Renal cortex interstitium (tissue), 11 donors: Measurements from ENCODE around the gene ZYX. TPM values are rescaled to one million over a fixed set of nuclear protein-coding genes. Genes with fewer than 3 reads are reported as not detected.
"Not testable (repeated sequence)": the region's sequence is repeated elsewhere in the genome, so short reads cannot be mapped to it uniquely, and the experiment has no call there.

Experiments
- DNase-seq, 11 donors: peaks; one replicate each; pipeline ENCODE4 v3.0.0-alpha.2; 2013; ENCODE audit warnings: low read depth in 9 of 11, low spot score in 4 of 11; ENCODE audit errors: extremely low read depth in 1 of 11
- polyA plus RNA-seq, 3 donors: library from polyadenylated mRNA; unstranded; fragments of 120-200 nt; gene quantifications; one replicate each; pipeline ENCODE4 v1.2.1, GENCODE V29; 2013; ENCODE audit not compliant: insufficient read length in 3 of 3

ZYX gene
- polyA plus RNA-seq, 3 donors, result 70.1 to 96.0 (median 92.8) TPM

DNA sequence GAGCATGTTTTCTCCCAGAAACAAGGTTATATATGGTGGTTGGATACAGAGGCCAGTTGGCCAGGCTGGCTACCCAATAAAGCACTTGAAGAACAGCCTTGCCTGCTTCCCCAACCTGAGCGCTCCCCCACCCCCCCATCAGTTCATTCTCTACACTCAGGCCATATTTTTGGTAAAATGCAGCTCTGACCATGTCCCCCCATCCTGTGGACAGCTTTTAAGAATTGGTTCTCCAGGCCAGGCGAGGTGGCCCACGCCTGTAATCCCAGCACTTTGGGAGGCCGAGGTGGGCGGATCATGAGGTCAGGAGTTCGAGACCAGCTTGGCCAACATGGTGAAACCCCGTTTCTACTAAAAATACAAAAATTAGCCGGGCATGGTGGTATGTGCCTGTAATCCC lies 11.3 kb downstream of the ZYX start:
- not testable (repeated sequence) for DNase-seq

DNA sequence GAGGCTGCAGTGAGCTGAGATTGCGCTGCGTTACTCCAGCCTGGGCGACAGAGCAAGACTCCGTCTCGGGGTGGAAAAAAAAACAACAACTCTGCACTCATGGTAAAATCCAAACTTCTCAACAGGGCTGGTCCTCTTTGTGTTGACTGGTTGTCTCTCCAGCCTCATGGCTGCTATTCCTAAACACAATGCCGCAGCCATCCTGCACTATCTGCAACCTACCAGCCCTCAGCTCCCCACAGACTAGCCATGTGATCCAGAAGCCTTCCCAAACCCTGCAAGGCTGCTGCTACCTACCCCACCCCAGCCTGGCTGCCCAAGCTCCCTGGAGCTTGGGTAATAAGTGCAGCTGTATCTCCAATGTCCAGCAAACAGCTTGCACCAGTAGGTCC lies 11.7 kb downstream of the ZYX start:
- no peak for DNase-seq

DNA sequence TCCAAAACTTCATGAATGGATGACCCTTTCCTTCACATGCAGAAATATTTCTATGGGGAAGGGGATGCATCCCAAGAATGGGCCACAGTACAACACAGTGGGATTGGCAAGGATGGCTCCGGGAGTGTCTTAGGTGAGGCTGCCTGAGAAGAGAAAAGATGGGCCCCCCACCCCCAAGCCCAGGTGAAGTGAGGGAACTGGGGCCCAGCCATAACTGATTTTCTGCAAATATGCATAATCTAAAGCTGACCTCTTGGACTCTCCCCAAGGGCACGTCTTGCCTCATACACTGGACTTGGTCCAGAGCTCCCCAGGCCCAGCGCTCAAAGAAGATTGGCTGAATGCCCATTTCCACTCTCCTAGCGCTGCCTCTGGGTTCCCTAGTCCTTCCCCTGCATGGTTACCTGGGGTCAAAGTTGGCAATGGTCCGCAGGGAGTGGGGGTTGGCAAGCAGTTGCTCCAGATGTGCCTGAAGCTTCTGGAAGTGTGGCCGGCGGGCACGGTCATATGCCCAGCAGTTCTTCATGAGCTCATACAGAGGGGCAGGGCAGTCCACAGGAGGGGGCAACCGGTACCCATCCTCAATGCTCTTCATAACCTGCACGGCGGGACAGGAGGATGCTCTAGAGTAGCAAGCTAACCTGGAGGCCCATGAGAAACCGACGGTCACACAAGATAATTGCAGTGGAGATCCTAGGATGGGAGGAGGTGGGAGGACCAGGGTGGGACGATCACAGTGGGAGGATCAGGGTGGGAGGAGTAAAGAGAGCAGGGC lies 12.3 kb downstream of the ZYX start:
- DNase-seq, result no peak

DNA sequence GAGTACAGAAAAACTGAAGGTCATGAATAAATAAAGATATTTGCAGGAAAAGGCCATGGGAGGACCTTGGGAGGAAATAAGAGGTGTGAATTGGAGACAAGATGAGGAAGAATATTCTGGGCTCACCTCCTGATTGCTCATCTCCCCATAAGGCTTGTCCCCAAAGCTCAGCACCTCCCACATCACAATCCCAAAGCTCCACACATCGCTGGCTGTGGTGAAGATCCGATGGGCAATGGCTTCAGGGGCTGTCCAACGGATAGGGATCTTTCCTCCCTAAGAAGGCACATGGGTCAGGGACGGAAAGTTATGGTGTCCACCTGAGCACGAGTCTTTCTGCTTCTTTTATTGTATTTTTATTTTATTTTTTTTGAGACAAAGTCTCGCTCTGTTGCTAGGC lies 12.9 kb downstream of the ZYX start:
- no peak for DNase-seq

DNA sequence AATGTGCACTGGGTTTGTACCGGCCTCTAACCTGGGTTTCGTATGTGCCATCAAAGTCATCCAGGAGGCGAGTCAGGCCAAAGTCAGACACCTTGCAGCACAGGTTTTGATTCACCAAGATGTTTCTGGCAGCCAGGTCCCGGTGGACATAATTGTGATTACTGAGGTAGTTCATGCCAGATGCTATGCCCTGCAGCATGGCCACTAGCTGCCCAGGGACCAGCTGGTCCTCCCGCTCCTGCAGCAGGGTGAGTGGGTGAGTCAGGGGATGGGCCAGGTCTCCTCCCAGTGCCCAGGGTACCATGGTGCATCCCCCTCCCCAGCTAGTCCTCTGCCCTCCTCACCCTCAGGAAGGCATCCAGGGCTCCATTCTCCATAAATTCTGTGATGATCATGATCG lies 13.6 kb downstream of the ZYX start:
- DNase-seq, result no peak

DNA sequence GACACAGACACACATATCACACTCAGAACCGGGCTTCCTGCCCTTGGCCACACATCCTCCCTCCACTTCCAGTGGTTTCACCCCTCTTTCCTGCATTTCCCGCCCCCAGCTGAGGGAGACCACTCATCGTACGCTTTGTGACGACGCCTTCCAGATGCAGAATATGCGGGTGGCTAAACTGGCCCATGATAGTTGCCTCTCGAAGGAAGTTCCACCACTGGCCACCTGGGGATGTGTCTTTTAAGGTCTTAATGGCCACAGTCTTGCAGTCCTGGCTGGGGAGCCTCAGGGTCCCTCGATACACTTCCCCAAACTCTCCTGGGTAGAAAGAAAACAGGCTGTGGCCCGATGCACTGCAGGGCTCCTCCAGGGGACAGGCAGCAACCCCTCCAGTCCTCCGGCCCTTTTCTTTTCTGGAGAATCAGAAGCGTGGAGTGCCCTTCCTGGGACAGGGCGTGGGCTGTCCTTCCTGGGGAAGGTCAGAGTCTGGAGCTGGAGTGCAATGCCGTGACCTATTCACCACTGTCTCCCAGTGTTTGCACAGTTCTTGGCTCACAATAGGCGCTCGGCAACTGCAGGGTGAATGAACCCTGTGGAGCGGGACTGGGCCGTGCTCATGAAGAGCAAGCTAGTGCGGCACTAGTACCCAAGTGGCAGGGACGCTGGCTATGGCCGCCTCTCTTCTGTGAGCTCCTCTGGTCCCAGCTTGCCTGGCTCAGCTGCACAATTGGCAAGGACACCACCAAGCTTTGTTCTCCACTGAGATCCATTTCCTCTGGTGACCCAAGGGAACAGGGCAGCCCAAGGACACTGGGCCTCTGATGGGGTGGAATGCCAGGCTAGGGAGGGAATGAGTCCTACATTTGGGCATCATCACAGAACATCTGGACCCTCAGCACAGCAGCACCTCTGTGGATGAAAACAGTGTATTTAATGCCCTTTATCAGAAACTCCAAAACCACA lies 14.3 kb downstream of the ZYX start:
- no peak for DNase-seq

DNA sequence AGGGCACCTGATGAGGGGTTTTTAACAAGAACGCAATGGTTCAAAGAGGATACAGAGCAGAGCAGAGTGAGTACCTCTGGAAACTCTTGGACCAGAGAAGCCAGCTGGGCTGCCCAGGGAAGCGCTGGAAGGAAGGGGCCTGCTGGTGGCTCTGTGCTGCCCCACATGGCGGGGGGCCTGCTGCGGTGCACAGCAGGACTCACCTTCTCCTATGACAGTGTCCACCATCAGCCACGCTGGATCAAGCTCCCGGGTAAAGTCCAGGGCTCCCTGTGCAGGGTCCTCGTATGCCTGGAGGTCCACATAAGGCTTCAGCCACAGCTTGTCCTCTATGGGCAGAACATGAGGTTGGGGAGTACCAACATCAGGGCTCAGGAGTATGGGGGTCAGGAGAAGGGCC lies 15.0 kb downstream of the ZYX start:
- DNase-seq, result no peak

DNA sequence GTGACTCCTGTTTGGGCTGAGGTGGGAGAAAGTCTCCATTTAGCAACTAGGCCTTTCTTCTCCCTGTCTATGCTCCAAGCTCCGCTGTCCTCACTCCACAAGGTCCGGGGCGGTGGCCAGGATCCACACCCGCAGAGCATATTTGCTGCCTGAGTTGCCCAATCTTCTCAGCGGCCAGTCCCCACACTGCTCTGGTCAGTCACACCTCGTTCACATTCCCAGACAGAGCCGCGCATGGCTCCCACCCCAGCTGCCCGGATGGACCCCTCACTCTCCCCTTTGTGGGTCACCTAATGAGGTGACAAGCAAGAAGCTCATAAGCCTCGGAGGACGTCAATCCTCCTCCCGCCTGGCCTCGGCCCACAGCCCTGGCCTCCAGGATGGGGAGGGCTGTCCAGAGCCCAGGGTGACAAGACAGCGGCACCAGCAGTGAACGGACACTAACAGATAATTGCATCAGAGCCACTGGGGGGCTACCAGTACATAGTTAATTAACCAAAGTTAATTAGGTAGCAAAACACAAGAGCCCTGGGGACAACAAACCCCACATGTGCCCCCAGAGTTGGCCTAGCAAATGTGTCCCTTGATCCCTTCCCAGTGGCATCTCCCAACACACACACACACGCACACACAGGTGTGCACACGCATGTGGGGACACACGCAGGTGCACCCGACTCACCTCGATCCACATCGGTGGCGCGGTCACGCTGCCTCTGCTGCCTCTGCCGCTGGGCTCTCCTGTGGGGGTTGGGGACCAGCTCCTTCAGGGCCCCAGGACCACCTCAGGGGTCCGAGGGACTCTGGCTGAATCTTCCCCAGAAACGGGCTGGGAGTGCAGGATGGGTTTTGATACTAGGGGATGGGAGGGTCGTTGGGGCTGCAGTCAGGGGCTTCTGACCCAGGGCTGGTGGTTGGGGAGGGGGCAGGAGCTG lies 15.7 kb downstream of the ZYX start:
- DNase-seq, result no peak

DNA sequence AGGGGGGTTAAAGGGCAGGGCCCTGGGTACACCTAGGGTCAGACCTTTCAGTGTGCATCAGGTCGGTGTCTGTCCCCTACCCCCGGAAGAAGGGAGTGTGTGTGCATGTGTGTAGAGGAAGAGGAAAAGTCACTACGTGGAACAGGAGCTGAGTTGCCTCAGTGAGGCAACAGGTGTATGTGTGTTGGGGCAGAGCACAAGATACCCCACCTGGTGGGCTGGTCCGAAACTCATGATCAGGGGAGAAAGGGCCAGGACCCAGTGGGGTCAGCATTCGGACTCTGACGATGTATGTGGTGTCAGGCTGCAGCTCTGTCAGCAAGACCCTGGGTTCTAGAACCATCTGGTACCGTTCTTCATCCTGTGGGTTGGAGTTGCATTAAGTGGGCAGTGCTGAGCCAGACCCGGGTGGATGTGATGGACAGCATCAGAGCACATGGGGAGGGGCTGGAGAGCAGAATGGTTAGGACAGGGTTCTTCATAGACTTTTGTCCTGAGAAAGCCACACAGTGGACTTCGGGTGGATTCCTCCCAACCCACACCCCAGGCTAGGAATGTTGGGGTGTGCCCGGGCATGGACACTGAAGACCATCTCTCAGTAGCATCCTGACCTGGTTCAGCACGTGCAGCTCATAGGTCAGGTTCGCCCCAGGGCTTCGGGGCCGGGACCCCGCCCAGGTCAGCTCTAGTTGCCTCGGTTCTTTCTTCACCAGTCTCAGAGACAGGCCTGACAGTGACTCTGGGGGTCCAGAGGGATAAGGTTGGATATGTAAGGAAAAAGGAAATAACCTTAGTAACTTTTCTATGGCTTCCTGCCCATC lies 16.8 kb downstream of the ZYX start:
- DNase-seq, result no peak

DNA sequence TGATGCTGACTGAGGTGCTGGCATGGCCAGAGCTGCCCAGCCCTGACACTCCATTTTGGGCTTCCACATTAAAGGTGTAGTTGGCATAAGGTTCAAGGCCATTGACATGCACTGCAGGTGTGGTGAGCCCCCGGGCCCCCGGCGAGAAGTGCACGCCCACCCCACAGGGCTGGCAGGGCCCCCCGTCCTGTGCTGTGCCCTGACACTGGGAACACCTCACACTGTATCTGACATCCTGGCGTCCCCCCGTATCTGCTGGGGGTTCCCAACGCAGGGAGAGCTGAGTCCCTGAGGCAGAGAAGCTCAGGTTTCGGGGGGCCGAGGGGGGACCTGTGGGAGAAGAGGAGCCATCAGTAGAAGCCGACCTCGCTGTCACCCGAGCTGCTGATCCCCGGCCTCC lies 17.5 kb downstream of the ZYX start:
- no peak for DNase-seq

DNA sequence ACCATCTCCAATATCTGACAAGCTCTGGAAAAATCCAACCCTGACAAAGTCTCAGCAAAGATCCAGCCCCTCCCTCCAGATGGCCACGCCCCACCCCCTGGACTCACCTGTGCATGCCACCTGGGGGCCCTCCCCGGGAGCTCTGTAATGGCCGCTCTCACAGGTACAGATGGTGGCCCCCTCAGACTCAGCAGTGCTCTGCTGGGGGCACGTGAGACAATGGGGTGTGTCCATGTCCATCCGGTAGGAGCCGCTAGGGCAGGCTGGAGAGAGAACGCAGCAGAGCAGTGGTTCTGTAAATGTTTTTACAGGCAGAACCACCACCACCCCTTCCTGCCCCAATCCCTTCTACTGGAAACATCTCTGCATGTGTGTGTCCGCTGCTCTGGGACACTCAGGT lies 18.0 kb downstream of the ZYX start:
- no peak for DNase-seq

DNA sequence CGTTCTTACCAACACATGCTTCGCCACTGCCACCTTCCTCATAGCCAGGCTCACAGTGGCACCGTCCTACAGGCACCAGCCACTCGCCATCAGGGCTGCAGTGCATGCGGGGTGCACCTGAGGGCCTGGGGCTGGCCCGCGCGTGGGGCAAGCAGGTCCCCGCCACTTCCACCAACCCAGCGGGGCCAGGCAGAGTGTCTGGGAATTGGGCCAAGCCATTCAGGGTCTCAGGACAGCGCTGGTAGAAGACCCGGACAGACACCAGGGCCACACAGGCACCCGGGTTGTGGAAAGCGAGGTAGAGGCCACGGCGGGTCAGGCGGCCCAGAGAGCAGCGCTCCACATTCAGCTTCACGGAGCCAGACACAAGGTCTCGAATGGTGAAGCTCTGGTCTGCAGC lies 18.5 kb downstream of the ZYX start:
- DNase-seq, result no peak

DNA sequence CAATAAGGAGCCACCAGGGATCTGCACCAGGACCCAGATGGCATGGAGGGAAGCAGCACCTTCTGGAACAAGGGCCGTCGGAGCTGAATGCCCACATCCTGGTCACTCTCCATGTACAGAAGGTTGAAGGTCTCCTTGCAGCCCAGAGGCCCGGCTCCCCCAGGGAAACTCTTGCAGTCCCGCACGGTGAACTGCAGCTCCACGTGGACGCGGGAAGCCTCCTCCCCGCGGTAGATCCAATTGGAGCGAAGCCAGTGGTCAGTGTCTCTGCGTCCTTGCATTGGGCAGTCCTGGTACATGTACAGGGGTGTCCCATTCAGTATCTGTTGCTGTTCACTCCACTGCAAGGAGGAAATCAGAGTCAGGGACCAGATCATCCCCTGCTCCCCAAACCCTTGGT lies 20.1 kb downstream of the ZYX start:
- DNase-seq, result no peak

DNA sequence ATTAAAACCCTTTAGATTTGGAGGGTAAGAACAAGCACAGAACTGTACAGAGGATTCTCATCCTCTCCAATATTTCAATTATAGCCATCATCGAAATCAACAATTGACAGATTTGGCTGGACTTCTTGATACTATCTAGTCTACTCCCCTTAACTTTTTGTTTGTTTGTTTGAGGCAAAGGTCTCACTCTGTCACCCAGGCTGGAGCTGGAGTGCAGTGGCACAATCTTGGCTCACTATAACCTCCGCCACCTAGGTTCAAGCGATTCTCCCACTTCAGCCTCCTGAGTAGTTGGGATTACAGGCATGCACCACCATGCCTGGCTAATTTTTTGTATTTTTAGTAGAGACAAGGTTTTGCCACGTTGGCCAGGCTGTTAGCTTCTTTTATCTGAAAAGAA lies 21.1 kb downstream of the ZYX start:
- DNase-seq, result not testable (repeated sequence)

DNA sequence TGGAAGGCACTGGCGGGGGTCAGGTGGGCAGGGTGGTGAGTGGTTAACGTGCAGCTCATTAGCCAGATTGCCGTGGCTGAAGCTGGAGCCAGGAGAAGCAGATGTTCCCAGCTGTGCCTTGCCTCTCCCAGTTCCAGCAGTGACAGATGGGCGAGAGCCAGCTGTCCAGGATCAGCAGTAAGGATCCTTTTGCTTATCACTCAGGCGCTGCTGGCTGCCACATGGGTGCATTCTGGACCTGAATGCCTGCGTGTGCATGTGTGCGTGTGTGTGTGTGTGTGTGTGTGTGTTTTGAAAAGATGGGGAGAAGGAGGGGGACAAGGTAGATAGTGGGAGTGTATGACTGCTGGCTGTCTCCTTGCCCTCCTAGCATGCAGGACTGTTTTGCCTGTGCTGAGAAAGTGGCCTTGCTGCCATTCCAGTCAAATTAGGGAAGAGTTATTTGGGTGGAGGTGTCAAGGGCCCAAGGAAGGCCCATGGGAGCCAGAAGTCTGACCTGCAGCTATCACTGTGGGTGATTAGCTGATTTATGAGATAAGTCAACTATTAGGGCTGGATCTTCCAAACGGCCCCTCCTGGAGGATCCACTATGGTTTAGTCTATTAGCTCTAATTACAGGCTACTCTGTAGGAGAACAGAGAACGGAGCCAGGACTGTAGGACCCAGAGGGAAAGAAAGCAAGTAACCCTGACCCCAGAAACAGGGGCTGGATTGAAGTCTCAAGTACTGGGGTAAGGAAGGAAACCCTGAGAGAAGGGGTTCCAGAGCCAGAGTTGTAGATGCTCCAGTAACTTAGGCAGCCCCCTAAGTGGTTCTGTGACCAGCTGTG lies 24.2 kb downstream of the ZYX start:
- DNase-seq, result peak in 7 of 11 donors; percentile 51 to 77 (median 74)

DNA sequence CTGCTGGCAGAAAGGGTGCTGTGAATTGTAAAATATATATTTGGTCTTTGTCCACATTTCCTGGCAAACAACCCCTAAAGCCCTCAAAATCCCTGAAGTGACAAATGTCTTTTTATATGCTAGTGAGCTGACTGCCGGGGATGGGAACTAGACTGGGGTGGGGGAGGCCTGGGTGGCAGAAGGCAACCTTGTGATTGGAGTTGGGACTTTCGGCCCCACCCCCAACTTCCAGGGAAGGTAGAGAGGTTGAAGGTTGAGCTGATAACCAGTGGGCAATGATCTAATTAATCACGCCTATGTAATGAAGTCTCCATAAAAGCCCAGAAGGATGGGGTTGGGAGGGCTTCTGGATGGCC lies 24.8 kb downstream of the ZYX start:
- no peak for DNase-seq

DNA sequence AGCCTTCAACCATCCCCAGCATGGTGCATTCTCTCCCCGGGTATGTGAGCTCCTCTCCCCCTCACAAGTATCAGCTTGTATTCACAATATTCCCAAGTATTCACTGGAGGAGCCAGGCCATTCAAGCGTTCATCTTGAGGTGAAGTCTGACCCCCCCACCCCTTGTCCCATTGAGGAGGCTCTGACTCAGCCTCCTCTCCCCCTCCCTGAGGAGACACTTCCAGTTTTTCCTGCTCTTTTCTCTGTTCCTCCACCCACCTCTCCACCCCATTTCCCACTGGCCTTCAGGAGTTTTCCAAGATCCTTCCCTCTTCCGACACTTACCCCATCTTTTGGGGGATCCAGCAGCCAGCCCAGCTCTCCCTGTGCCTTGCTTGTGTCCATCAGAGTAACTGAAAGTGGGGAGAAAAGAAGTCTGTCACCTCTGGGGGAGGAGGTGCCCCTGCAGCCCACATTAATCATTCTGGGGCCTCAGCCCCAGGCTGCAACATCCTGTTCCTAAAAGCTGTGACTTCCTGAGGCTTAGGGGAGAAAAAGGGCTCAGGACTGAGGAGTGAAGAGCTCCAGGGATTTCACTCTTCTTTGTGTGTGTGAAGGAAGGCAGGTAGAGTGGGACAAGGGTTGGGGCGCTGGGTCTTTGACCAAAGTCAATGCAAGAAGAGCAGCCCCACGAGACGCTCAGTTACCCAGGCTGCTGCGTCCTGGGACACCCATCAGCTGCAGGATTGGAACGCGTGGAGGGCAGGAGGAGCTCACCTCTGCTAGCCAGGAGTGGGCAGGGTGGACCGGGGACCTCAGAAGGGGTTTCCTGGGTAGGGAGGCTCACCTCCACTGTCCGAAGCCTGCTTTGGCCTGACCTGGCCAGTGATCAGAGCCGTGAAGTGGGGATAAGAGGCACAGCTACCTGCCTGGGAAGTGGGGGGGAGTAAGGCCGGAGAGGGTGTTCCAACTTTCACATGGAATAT lies 26.4 kb downstream of the ZYX start:
- DNase-seq, result no peak
